Activated T-helper 17 cell treated with anti-CD3 and anti-CD28 coated beads, Interleukin-2, amount 50 U/mL, for 72 hours (primary cell): ENCODE measurements around the gene NMNAT2. TPM values are rescaled to one million over a fixed set of nuclear protein-coding genes. Genes with fewer than 3 reads are reported as not detected.
A peak's percentile ranks its signal among the peaks of the same experiment; 100 is the strongest.

Experiments
- ATAC-seq: fragments of 150-1000 bp; cut with Tn5 transposase; replicated peaks from 2 replicates; pipeline ENCODE4 v1.10.0; 2021; ENCODE audit warnings: mild to moderate bottlenecking, moderate library complexity
- H3K27ac Mint-ChIP-seq: one replicate; pipeline ENCODE4 v1.8.0; 2022; ENCODE audit warnings: mixed read lengths
- H3K27me3 Mint-ChIP-seq: one replicate; pipeline ENCODE4 v1.8.0; 2022; ENCODE audit warnings: mixed read lengths
- H3K36me3 Mint-ChIP-seq: one replicate; pipeline ENCODE4 v1.8.0; 2022; ENCODE audit warnings: low read depth, mild to moderate bottlenecking, mixed read lengths
- H3K4me1 Mint-ChIP-seq: one replicate; pipeline ENCODE4 v1.8.0; 2022; ENCODE audit warnings: mixed read lengths
- H3K4me3 Mint-ChIP-seq: one replicate; pipeline ENCODE4 v1.8.0; 2022; ENCODE audit warnings: mild to moderate bottlenecking, mixed read lengths
- H3K9me3 Mint-ChIP-seq: one replicate; pipeline ENCODE4 v1.8.0; 2022; ENCODE audit warnings: mixed read lengths
- total RNA-seq, 2 donors: library from RNA; stranded (reverse); gene quantifications; one replicate each; pipeline ENCODE4 v1.2.3, GENCODE V29; 2022

The NMNAT2 gene
- total RNA-seq, 2 donors from 2014 or later = not detected

GRCh38 chr1:183272390-183272848 lies 145.8 kb downstream of the NMNAT2 start:
- Mint-ChIP-seq H3K4me3 (no peak overlapping the region), H3K9me3 (no peaks in the 10 kb centered on the region)

GRCh38 chr1:183270541-183271141 lies 147.5 kb downstream of the NMNAT2 start:
- Mint-ChIP-seq H3K9me3 (no peaks in the 10 kb centered on the region), H3K4me3 (no peak overlapping the region), H3K27me3 (peaks cover 15% of the 10 kb centered on the region), H3K4me1 (no peaks in the 10 kb centered on the region), H3K36me3 (no peaks in the 10 kb centered on the region), H3K27ac (no peak overlapping the region)
- no peak for ATAC-seq

More at GRCh38 chr1:183272390-183272848, 145.8 kb downstream of the NMNAT2 start:
- no peak overlapping the region for H3K27ac Mint-ChIP-seq
- no peaks in the 10 kb centered on the region for H3K36me3 Mint-ChIP-seq
- H3K27me3 Mint-ChIP-seq = peaks cover 9% of the 10 kb centered on the region
- ATAC-seq = no peak
- H3K4me1 Mint-ChIP-seq = no peaks in the 10 kb centered on the region

GRCh38 chr1:183267646-183268431 lies 150.3 kb downstream of the NMNAT2 start:
- no peak for ATAC-seq
- Mint-ChIP-seq H3K27me3 (peaks cover 30% of the 10 kb centered on the region), H3K4me3 (no peak overlapping the region), H3K4me1 (no peaks in the 10 kb centered on the region), H3K36me3 (no peaks in the 10 kb centered on the region), H3K9me3 (no peaks in the 10 kb centered on the region), H3K27ac (no peak overlapping the region)

- no peak overlapping the region for H3K27ac Mint-ChIP-seq
- no peaks in the 10 kb centered on the region for H3K4me1 Mint-ChIP-seq
- H3K36me3 Mint-ChIP-seq = no peaks in the 10 kb centered on the region
- no peak overlapping the region for H3K4me3 Mint-ChIP-seq
- peaks cover 44% of the 10 kb centered on the region for H3K27me3 Mint-ChIP-seq
- no peak for ATAC-seq
- no peaks in the 10 kb centered on the region for H3K9me3 Mint-ChIP-seq
These were observed 154.1 kb downstream of the NMNAT2 start for GRCh38 chr1:183263886-183264602.

- peaks cover 43% of the 10 kb centered on the region for H3K27me3 Mint-ChIP-seq
- H3K4me3 Mint-ChIP-seq = no peak overlapping the region
- H3K9me3 Mint-ChIP-seq = no peaks in the 10 kb centered on the region
- no peak overlapping the region for H3K27ac Mint-ChIP-seq
- no peaks in the 10 kb centered on the region for H3K36me3 Mint-ChIP-seq
- ATAC-seq = no peak
- H3K4me1 Mint-ChIP-seq = no peaks in the 10 kb centered on the region
These were observed 155.5 kb downstream of the NMNAT2 start for GRCh38 chr1:183262628-183263200.

- no peak overlapping the region for H3K27ac Mint-ChIP-seq
- no peaks in the 10 kb centered on the region for H3K9me3 Mint-ChIP-seq
- no peaks in the 10 kb centered on the region for H3K36me3 Mint-ChIP-seq
- H3K4me1 Mint-ChIP-seq = no peaks in the 10 kb centered on the region
- H3K4me3 Mint-ChIP-seq = no peak overlapping the region
- H3K27me3 Mint-ChIP-seq = peaks cover 34% of the 10 kb centered on the region
- ATAC-seq = peak; percentile 21
These were observed 158.3 kb downstream of the NMNAT2 start for GRCh38 chr1:183259924-183260323.

- H3K27me3 Mint-ChIP-seq = peaks cover 10% of the 10 kb centered on the region
- no peaks in the 10 kb centered on the region for H3K9me3 Mint-ChIP-seq
- H3K4me1 Mint-ChIP-seq = no peaks in the 10 kb centered on the region
- ATAC-seq = no peak
- H3K4me3 Mint-ChIP-seq = no peak overlapping the region
- H3K36me3 Mint-ChIP-seq = no peaks in the 10 kb centered on the region
- H3K27ac Mint-ChIP-seq = no peak overlapping the region
These were observed 163.1 kb downstream of the NMNAT2 start for GRCh38 chr1:183255073-183255472.

- no peaks in the 10 kb centered on the region for H3K4me1 Mint-ChIP-seq
- H3K36me3 Mint-ChIP-seq = no peaks in the 10 kb centered on the region
- ATAC-seq = no peak
- H3K27me3 Mint-ChIP-seq = peaks cover 8% of the 10 kb centered on the region
- no peak overlapping the region for H3K27ac Mint-ChIP-seq
- H3K9me3 Mint-ChIP-seq = no peaks in the 10 kb centered on the region
- no peak overlapping the region for H3K4me3 Mint-ChIP-seq
These were observed 166.2 kb downstream of the NMNAT2 start for GRCh38 chr1:183251959-183252450.

- Mint-ChIP-seq H3K4me3 (no peak overlapping the region), H3K4me1 (no peaks in the 10 kb centered on the region)
These were observed 166.8 kb downstream of the NMNAT2 start for GRCh38 chr1:183251101-183251958.

GRCh38 chr1:183249941-183250452 lies 168.2 kb downstream of the NMNAT2 start:
- no peak for ATAC-seq
- H3K4me1 Mint-ChIP-seq = no peaks in the 10 kb centered on the region
- H3K27me3 Mint-ChIP-seq = peaks cover 14% of the 10 kb centered on the region
- H3K36me3 Mint-ChIP-seq = no peaks in the 10 kb centered on the region
- H3K4me3 Mint-ChIP-seq = no peak overlapping the region
- no peak overlapping the region for H3K27ac Mint-ChIP-seq
- H3K9me3 Mint-ChIP-seq = no peaks in the 10 kb centered on the region

More at GRCh38 chr1:183251101-183251958, 166.8 kb downstream of the NMNAT2 start:
- Mint-ChIP-seq H3K9me3 (no peaks in the 10 kb centered on the region), H3K27me3 (peaks cover 8% of the 10 kb centered on the region), H3K36me3 (no peaks in the 10 kb centered on the region), H3K27ac (no peak overlapping the region)
- ATAC-seq = no peak

- H3K9me3 Mint-ChIP-seq = no peaks in the 10 kb centered on the region
- no peaks in the 10 kb centered on the region for H3K4me1 Mint-ChIP-seq
- no peak overlapping the region for H3K27ac Mint-ChIP-seq
- no peak overlapping the region for H3K4me3 Mint-ChIP-seq
- H3K36me3 Mint-ChIP-seq = no peaks in the 10 kb centered on the region
- H3K27me3 Mint-ChIP-seq = peaks cover 17% of the 10 kb centered on the region
- no peak for ATAC-seq
These were observed 169.0 kb downstream of the NMNAT2 start for GRCh38 chr1:183248989-183249691.

GRCh38 chr1:183247931-183248330 lies 170.2 kb downstream of the NMNAT2 start:
- no peak for ATAC-seq
- Mint-ChIP-seq H3K36me3 (no peaks in the 10 kb centered on the region), H3K4me3 (no peak overlapping the region), H3K27ac (no peak overlapping the region), H3K4me1 (no peaks in the 10 kb centered on the region), H3K9me3 (no peaks in the 10 kb centered on the region), H3K27me3 (peaks cover 21% of the 10 kb centered on the region)

- H3K36me3 Mint-ChIP-seq = no peaks in the 10 kb centered on the region
- H3K4me3 Mint-ChIP-seq = no peak overlapping the region
- no peak for ATAC-seq
- no peaks in the 10 kb centered on the region for H3K4me1 Mint-ChIP-seq
- H3K27ac Mint-ChIP-seq = no peak overlapping the region
- H3K27me3 Mint-ChIP-seq = peaks cover 21% of the 10 kb centered on the region
- H3K9me3 Mint-ChIP-seq = no peaks in the 10 kb centered on the region
These were observed 170.7 kb downstream of the NMNAT2 start for GRCh38 chr1:183247484-183247883.
